ENCODE data around the gene CRELD2. TPM values are rescaled to one million over a fixed set of nuclear protein-coding genes. Genes with fewer than 3 reads are reported as not detected.

CRELD2 gene
- polyA plus RNA-seq, 2 of the 4 experiments (the other 2 are of a cell fraction): 15.1 to 18.7 TPM

GRCh38 chr22:49956914-49957825 is 38.7 kb downstream of the CRELD2 start:
- DNase-seq (ENCODE audit: low read depth in 1 of 2, low spot score in 1 of 2) (no peak), ATAC-seq (no peak), FAIRE-seq (no peak)
- no peaks in the 10 kb centered on the region for H3K9me3 ChIP-seq
- CTCF ChIA-PET: interaction anchor here (1.1 to 3.1 kb wide), 4 partner anchors 11 to 384 kb away, joined by 3 to 15 read pairs (median 4); no protein-coding TSS in a partner anchor
- H3K4me1 ChIP-seq: peaks cover 28% of the 10 kb centered on the region
- H3K4me2 ChIP-seq: no peak overlapping the region
- H3K4me3 ChIP-seq: no peak overlapping the region
- 86% methylated on average over 9 of the region's 20 CpGs for WGBS (ENCODE audit: missing lambda C conversion rate)
- TF ChIP-seq BHLHE40 (IDR thresholded peaks at IDR 0.05; ENCODE audit: low read depth, low read length): no peak
- TF ChIP-seq RAD21 (conservative IDR thresholded peaks at IDR 0.05 in 1 of 2, IDR thresholded peaks at IDR 0.05 in 1 of 2): no peak
- TF ChIP-seq HDAC2 (IDR thresholded peaks at IDR 0.05): no peak
- no peak for TF ChIP-seq PHF8 (IDR thresholded peaks at IDR 0.05; ENCODE audit: borderline replicate concordance, low read depth)
- no peak for TF ChIP-seq JUN (IDR thresholded peaks at IDR 0.05)
- no peak for TF ChIP-seq BCL3 (IDR thresholded peaks at IDR 0.05)
- TF ChIP-seq ELK1 (IDR thresholded peaks at IDR 0.05; ENCODE audit: low read depth, low read length): no peak
- no peak for TF ChIP-seq FOSL2 (IDR thresholded peaks at IDR 0.05)
- TF ChIP-seq FOSL2 (CRISPR knock-in tag; IDR thresholded peaks at IDR 0.05): no peak
- peak overlapping the region in 1 of 2 experiments; percentile 21; a peak in 1 of 6 replicates for H3K27ac ChIP-seq
- POLR2A ChIA-PET: no interaction called here

GRCh38 chr22:49957826-49958365 is 39.5 kb downstream of the CRELD2 start:
- H3K4me2 ChIP-seq: no peak overlapping the region
- CTCF ChIA-PET: interaction anchor here (1.3 kb wide), 1 partner anchor 73 kb away, joined by 3 read pairs; no protein-coding TSS in a partner anchor
- H3K9me3 ChIP-seq: no peaks in the 10 kb centered on the region
- peak overlapping the region in 1 of 2 experiments; percentile 96; a peak in 1 of 6 replicates for H3K27ac ChIP-seq
- ATAC-seq (no peak), DNase-seq (ENCODE audit: low read depth in 1 of 2, low spot score in 1 of 2) (no peak), FAIRE-seq (no peak)
- 97% methylated on average over 4 of the region's 12 CpGs for WGBS (ENCODE audit: missing lambda C conversion rate)
- TF ChIP-seq CTCF (IDR thresholded peaks at IDR 0.05): no peak
- no peak for TF ChIP-seq TP53 (CRISPR knock-in tag; IDR thresholded peaks at IDR 0.05)
- TF ChIP-seq HOXB13 (CRISPR knock-in tag; IDR thresholded peaks at IDR 0.05; ENCODE audit: low read depth): no peak
- TF ChIP-seq MYC (IDR thresholded peaks at IDR 0.05; ENCODE audit: borderline replicate concordance, low read length): no peak
- TF ChIP-seq CBX8 (IDR thresholded peaks at IDR 0.05): no peak
- TF ChIP-seq JUN (IDR thresholded peaks at IDR 0.05): no peak
- no peak for TF ChIP-seq SMC3 (IDR thresholded peaks at IDR 0.05)
- TF ChIP-seq PBX3 (IDR thresholded peaks at IDR 0.05): no peak
- TF ChIP-seq CHD4 (IDR thresholded peaks at IDR 0.05; ENCODE audit: borderline replicate concordance): no peak
- no peak for TF ChIP-seq RARB (CRISPR knock-in tag; IDR thresholded peaks at IDR 0.05)
- no peak for TF ChIP-seq EHMT2 (IDR thresholded peaks at IDR 0.05; ENCODE audit: low read depth)
- no peak for TF ChIP-seq EP300 (IDR thresholded peaks at IDR 0.05)
- no peak for TF ChIP-seq FOXS1 (CRISPR knock-in tag; IDR thresholded peaks at IDR 0.05)
- TF ChIP-seq SREBF2 (IDR thresholded peaks at IDR 0.05): no peak
- TF ChIP-seq HDAC2 (IDR thresholded peaks at IDR 0.05): no peak
- H3K4me3 ChIP-seq: no peak overlapping the region
- peaks cover 26% of the 10 kb centered on the region for H3K4me1 ChIP-seq
- POLR2A ChIA-PET: no interaction called here

All from A549 (cell line).